GM19238 (cell line): ENCODE results near the gene UBL5.
A peak's percentile ranks its signal among the peaks of the same experiment; 100 is the strongest.
"Not testable (repeated sequence)": the region's sequence is repeated elsewhere in the genome, so short reads cannot be mapped to it uniquely, and the experiment has no call there.

Experiments used
- DNase-seq: peaks from one replicate; pipeline ENCODE4 v3.0.0; 2011; ENCODE audit warnings: low spot score; ENCODE audit not compliant: insufficient read length

UBL5 gene

DNA sequence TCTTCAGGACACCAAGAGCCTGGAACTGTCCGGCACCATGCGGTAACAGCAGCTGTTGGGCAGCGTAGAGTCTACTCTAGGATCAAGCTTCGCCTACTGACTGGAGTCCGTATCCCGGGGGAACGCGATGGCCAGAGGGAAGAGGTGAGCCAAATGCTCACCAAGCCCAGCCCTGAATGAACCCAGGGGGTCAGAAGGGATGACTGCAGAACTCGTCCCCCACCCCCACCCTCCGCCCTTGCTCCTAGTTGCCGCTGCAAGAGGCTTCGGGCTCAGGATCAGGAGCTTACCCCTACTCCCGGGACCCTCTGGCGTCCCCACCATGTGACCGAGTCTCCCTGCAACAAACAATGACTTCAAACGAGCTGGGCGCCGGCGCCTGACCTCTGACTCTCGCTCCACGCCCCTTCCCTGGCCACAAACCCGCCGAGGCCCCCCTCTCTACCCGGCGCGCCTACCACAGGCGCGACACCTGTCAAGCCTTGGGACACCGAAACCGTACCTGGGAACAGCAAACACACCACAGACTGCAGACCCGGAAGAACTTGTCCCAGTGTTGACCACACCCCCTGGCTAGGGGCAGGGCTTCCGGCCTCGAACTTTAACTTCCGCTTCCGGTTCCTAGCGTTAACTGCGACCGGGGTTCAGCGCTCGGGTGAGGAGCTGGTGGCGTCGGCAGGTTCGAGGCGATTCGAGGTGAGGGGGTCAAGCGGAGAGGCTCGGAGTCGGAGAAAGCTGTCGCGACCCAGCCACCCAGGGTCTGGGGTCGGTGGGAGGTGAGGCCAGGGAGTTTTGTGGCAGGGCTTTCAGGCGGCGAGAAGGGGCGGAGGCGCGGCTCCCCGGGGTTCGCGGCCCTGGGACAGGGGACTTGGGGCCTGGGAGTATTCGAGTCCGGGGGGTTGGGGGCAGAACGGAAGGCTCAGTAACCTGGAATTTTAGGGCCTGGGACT lies at the start of gene UBL5:
Gene UBL5 (plus strand): TSS at position 630 of the 950 bp plus-strand sequence. CDS start 420 bp downstream, outside the sequence.
- DNase-seq = peak; percentile 91

DNA sequence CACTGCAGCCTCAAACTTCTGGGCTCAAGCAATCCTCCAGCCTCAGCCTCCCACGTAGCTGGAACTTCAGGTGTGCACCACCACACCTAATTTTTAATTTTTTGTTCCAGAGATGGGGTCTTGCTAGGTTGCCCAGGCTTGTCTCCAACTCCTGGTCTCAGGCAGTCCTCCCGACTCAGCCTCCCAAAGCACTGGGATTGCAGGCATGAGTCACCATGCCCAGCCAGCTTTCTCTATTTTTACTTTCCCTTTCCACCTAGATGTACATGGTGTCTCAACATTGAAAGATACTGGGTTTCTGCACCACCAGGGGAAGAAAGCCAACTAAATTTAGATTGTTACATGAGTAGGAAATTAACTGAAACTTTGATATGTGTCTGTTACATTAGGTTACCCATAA lies 45.4 kb upstream of the UBL5 start:
- DNase-seq = no peak

DNA sequence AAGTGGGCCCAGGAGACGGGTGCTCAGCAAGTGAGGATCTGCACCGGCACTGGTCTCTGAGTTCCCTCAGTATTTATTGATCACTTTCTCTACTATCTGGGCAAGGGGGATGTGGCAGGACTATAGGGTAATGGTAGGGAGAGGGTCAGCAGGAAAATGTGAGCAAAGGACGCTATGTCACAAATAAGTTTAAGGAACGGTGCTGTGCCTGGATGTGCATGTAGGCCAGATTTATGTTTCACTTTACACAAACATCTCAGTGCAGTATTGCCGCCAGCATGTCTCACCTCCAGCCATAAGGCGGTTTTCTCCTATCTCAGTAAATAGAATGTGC lies 43.6 kb upstream of the UBL5 start:
- not testable (repeated sequence) for DNase-seq

DNA sequence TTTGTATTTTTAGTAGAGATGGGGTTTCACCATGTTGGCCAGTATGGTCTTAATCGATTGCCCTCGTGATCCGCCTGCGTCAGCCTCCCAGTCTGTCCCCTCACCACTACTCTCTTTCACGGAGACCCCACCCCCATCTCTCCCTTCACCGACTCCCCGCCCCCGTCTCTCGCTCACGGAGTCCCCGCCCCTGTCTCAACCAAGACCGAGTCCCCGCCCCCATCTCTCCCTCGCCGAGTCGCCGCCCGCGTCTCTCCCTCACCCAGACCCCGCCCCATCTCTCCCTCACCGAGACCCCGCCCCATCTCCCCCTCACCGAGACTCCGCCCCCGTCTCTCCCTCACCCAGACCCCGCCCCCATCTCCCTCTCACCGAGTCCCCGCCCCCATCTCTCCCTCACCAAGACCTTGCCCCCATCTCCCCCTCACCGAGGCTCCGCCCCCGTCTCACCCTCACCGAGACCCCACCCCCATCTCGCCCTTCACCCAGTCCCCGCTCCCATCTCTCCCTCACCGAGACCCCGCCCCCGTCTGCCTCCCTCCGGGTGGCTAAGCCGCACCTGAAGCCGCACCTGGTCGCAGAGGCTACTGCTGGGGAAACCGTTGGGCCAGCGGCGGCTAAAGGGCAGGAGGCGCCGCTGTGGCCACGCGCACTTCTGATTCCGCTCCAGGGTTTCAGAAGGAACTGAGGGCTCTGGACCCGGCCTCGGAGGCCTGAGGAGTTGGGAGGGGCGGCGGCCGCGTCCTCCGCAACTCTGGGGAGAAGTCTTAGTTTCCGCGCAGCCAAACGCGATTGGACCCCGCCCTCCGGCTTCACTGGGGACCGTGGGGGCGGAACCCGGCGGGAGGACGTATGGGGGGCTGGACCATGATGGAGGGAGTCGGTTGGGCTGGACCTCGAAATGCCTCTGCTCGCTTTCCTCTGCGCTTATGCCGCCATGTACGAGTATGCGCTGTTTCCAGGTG lies 42.1 kb upstream of the UBL5 start:
- DNase-seq = peak; percentile 80

DNA sequence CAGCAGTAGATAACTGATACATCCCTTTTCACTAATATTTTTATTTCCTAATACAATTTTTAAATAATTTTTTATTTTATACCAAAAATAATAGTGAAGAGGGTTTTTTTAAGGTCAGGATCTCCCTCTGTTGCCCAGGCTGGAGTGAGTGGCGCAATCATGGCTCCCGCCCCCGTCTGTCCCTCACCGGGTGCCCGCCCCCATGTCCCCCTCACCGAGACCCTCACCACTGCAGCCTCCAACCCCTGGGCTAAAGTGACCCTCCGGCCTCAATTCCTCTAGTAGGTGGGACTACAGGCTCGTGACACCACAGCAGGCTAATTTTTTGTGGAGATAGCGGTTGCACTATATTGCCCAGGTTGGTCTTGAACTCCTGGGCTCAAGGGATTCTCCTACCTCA lies 41.4 kb upstream of the UBL5 start:
- DNase-seq = no peak

DNA sequence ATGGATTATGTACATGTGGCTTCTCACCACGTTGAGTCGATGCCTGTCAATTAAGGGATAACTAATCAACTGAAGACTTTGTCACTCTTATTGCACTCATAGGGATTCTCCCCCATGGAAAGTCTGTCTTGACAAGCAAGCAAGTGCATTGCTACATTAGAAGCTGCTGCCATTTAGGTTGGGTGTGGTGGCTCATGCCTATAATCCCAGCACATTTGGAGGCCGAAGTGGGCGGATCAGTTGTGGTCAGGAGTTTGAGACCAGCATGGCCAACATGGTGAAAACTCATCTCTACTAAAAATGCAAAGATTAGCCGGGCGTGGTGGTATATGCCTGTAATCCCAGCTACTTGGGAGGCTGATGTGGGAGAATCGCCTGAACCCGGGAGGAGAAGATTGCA lies 40.9 kb upstream of the UBL5 start:
- DNase-seq = no peak

DNA sequence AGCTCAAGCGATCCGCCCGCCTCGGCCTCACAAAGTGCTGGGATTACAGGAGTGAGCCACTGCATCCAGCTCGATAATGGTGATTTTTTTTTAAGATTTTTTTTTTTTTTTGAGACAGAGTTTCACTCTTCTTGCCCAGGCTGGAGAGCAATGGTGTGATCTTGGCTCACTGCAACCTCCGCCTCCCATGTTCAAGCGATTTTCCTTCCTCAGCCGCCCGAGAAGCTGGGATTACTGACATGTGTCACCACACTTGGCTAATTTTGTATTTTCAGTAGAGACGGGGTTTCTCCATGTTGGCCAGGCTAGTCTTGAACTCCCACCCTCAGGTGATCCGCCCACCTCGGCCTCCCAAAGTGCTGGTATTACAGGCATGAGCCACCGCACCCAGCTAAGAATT lies 39.1 kb upstream of the UBL5 start:
- not testable (repeated sequence) for DNase-seq

DNA sequence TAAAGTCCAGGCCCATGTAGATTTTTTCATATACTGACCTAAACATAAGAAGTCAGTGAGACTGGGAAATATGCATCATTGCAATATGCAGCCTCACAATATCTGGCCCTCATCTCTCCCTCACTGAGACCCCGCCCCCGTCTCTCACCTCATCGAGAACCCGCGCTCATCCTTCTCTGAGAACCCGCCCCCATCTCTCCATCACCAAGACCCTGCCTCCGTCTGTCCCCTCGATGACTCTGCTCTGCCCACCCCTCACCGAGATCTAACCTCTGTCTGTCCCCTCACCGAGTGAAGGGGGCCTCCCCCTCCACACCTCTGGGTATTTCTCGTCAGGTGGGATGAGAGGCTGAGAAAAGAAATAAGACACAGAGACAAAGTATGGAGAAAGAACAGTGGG lies 38.7 kb upstream of the UBL5 start:
- DNase-seq = no peak

DNA sequence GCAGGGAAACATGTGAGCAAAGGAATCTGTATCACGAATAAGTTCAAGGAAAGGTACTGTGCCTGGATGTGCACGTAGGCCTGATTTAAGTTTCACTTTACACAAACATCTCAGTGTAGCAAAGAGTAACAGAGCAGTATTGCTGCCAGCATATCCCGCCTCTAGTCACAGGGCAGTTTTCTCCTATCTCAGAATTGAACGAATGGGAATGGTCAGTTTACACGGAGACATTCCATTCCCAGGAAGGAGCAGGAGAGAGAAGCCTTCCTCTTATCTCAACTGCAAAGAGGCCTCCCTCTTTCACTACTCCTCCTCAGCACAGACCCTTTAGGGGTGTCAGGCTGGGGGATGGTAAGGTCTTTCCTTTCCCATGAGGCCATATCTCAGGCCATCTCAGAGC lies 38.1 kb upstream of the UBL5 start:
- not testable (repeated sequence) for DNase-seq

DNA sequence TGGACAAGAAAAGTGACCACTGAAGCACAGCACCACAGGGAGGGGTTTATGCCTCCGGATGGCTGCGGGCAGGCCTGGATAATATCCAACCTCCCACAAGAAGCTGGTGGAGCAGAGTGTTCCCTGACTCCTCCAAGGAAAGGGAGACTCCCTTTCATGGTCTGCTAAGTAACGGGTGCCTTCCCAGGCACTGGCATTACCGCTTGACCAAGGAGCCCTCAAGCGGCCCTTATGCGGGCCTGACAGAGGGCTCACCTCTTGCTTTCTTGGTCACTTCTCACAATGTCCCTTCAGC lies 36.7 kb upstream of the UBL5 start:
- not testable (repeated sequence) for DNase-seq

DNA sequence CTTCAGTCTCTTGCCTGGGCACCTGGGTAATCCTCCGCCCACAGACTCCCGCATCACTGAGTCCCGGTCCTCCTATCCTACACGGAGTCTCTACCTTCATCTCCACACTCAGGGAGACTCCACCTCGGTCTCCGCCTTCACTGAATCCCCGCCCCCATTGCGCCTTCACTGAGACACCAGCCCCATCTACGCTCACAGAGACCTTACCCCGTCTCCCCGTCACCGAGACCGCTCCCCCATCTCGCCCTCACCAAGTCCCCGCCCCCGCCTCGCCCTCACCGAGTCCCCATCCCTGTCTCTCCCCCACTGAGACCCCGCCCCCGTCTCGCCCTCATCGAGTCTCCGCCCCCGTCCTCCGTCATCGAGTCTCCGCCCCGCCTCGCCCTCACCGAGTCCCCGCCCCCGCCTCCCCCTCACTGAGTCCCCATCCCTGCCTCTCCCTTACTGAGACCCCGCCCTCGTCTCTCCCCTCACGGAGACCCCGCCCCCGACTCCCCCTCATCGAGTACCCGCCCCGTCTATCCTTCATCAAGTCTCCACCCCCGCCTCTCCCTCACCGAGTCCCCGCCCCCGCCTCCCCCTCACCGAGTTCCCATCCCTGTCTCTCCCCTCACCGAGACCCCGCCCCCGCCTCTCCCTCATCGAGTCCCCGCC lies 36.0 kb upstream of the UBL5 start:
- DNase-seq = peak; percentile 60

DNA sequence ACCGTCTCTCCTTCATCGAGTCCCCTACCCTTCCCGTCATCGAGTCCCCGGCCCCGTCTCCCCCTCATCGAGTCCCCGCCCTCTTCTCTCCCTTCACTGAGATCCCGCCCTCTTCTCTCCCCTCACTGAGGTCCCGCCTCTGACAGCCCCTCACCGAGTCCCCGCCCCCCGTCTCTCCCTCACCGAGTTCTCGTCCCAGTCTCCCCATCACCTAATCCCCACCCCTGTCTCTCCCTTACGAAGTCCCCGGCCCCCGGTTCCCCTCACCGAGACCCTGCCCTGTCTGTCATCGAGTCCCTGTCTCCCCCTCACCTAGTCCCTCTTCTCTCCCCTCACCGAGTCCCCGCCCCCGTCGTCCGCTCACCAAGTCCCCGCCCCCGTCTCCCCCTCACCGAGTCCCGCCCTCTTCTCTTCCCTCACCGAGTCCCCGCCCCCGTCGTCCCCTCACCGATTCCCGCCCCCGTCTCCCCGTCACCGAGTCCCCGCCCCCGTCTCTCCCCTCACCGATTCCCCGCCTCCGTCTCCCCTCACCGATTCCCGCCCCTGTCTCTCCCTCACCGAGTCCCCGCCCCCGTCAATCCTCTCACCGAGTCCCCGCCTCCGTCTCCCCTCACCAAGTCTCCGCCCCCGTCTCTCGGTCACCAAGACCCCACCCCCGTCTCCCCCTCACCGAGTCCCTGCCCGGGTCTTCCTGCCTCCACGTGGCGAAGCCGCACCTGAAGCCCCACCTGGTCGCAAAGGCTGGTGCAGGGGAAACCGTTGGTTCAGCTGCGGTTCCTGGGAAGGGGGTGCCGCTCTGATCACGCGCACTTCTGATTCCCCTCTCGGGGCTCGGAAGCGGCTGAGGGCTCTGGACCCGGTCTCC lies 35.3 kb upstream of the UBL5 start:
- peak; percentile 61 for DNase-seq

DNA sequence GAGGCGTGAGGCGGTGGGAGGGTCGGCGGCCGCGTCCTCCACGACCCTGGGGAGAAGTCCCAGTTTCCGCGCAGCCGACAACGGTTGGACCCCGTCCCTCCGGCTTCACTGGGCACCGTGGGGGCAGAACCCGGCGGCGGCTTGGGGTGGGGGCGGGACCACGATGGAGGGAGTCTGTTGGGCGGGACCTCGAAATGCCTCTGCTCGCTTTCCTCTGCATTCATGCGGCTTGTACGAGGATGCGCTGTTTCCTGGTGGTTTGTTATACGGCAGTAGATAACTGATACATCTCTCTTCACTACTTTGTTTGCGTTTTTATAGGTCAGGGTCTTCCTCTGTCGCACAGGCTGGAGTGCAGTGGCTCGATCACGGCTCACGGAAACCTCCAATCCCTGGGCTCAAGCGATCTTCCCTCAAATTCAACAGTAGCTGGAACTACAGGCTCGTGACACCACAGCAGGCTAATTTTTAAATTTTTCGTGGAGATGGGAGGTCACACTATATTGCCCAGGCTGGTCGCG lies 34.6 kb upstream of the UBL5 start:
- no peak for DNase-seq

DNA sequence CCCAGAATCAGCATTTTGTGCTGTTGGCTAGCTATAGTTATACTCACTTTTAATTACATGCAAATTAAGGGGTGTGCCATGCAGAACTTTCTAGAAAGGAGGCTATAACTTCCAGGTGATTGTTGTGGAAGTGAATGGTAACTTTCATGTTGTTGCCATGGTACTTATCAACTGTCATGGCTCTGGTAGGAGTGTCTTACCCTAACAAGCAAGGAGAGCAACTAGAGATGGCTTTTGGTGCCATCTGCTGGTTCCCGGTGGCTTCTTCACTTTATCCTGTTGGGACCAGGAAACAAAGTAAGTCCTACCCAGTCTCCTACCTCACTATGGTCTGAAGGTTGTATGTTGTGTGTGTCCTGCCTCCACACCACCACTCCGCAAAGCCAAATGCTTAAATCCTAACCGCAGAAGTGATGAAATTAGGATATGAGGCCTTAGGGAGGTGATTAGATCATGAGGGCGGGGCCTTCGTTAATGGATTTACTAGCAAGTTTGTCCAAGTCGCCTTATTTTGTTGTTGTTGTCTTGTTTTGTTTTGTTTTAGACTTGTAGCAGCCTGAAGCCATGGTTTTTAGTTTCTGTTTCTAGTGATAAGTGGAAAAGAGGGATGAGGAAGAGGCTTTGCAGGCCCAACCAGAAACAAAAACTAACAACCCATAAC lies 31.5 kb upstream of the UBL5 start:
- DNase-seq = peak; percentile 57

DNA sequence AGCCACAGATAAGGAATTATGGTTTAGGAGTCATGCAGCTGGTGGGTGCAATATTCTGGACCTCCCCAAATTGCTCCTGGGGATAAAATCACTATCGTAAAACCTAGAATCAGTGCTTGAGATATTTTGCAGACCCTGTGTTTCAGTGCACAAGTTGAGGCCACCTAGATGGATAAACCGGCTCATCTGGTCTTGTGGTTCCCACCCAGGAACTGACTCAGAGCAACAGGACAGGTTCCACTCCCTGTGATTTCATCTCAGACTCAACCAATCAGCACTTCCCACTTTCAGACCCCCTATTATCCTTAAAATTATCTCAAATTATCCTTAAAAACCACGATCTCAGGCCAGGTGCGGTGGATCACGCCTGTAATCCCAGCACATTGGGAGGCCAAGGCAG lies 29.8 kb upstream of the UBL5 start:
- no peak for DNase-seq

DNA sequence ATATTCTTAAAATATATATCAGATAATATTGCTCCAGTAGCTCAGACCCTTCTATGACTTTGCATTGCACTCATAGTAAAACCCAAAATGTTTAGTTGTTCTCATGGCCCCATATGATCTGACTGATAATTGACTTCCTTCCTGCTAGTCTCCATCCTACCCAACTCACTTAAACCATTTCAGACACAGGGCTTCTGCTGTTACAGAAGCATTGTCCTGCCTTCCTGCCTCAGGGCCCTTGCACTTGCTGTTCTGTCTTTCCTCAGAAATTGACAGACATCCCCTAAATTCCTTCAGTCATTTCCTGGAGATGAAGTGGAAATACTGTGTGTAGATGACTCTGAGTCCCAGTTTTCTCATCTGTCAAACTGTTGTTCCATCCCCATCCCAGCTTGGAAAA lies 28.6 kb upstream of the UBL5 start:
- no peak for DNase-seq

DNA sequence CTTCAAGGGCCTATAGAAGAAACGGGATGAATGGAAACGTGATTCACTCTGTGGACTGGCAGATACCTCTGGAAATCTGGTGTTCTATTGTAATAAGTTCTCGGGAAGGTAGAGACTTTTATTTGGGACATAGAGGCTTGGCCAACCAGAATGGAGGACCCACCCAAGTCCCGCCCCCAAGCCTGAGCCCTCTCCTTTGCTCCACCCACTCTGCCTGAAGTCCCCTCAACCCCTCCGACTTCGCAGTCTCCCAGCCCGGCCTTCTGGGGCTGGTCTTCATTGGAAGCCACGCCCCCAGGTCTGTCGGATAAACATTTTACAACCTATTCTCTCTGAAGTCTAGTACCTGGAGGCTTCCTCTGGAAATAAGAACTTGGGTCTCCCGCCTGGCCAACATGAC lies 25.7 kb upstream of the UBL5 start:
- no peak for DNase-seq

DNA sequence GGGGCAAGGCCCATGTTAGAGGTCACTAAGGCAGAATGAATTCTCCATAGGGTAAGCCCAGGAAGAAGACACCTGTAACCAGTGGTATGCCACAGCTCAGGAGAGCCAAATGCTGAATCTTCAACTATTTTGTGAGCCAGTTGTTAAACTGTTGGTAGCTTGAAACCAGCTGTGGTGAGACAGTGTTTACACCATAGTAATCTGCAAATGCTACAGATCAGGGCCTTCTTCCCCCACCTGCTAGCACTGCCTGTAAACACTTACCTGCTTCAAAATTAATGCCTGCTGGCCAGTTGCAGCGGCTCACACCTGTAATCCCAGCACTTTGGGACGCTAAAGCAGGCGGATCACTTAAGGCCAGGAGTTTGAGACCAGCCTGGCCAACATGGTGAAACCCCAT lies 20.9 kb upstream of the UBL5 start:
- no peak for DNase-seq

DNA sequence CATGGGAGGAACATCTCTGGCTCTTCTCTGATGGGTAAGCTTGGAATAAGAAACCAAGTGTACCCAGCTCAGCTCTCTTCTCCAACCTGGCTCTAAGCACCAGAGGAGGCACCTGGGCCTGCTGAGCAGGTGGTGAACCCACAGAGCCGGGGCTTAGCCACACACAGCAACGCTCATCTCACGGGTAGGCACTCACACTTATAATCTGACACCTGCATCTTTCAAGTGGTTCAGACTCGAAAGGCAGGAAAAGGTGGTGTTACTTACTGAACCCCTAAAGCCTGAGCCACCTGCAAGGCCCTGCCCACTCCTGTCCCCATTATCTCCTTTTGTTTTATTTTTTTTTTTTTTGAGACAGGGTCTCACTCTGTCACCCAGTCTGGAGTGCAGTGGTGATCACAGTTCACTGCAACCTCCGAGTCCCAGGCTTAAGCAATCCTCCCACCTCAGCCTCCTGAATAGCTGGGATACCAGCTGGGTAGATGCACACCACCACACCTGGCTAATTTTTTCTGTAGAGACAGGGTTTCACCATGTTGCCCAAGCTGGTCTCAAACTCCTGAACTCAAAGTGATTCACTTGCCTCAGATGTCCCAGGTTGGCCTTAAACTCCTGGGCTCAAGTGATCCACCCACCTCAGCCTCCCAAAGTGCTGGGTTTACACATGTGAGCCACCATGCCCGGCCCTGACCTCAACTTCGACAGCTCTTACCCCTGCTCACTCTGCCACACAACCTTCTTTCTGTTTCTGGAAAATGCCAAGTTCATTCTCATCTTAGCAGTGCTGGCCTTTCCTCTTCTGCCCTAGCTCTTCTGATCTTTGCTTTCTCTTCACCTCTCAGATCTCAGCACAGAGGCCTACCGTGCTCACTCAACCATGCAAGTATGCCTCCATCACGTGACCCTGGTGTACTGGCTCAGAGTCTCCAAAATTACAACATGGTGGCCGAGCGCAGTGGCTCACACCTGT lies 18.6 kb upstream of the UBL5 start:
- no peak for DNase-seq
